HCT116 (cell line): ENCODE measurements around the gene ANKRD6. TPM values are rescaled to one million over a fixed set of nuclear protein-coding genes. Genes with fewer than 3 reads are reported as not detected.

Experiments used
- ATAC-seq: fragments of 200-7000 bp; cut with Tn5 transposase; 2 replicates; pipeline ENCODE4 v1.9.1; 2020; ENCODE audit warnings: mild to moderate bottlenecking, moderate library complexity
- BruUV-seq: library from RNA; stranded (reverse); fragments of 400-500 nt; replicated peaks from 2 replicates; lab custom pipeline; 2021; lab: Mats Ljungman, UMichigan
- CTCF ChIA-PET: fragments of 300-600 bp; sonication (Branson Sonifier 250); formaldehyde crosslinking; loops from one replicate; lab custom pipeline; 2021; ENCODE audit warnings: antibody characterized with exemption; lab: Charles Lee
- POLR2A ChIA-PET: fragments of 300-600, 350-600 bp; sonication (Branson Sonifier 250); formaldehyde crosslinking; loops from one replicate; lab custom pipeline; 2021; ENCODE audit warnings: antibody characterized with exemption; lab: Charles Lee
- RAD21 ChIA-PET, 2 experiments: fragments of 300-600 bp; sonication (Branson Sonifier 250); formaldehyde crosslinking; loops; one replicate each; lab custom pipeline; 2023; ENCODE audit warnings: low total read pairs in 2 of 2; ENCODE audit not compliant: uncharacterized antibody in 2 of 2, unreplicated experiment in 2 of 2, low non-redundant PET in 1 of 2; lab: Charles Lee
- DNase-seq: peaks from one replicate; pipeline ENCODE4 v3.0.0-alpha.2; 2010; ENCODE audit warnings: low read depth, low spot score
- H2AFZ ChIP-seq: fragments of 200-600 bp; shearing (Covaris generic), sonication (generic); 2 replicates; pipeline ENCODE4 v1.6.1; 2017; ENCODE audit warnings: low read depth, mixed run types, mixed read lengths, antibody characterized with exemption, low read length; ENCODE audit not compliant: poor library complexity, severe bottlenecking
- H3K27ac ChIP-seq: 2 replicates; pipeline ENCODE4 v1.5.1; 2012; ENCODE audit warnings: low read depth, low read length
- H3K27me3 ChIP-seq: fragments of 200-600 bp; sonication (generic); 2 replicates; pipeline ENCODE4 v1.6.1; 2016; ENCODE audit warnings: mixed run types, low read length, mixed read lengths; ENCODE audit not compliant: insufficient read depth
- H3K36me3 ChIP-seq, 2 experiments: fragments of 200-500 bp in 1 of 2; fragments of 200-600 bp in 1 of 2; sonication (Bioruptor generic) in 1 of 2; sonication (generic) in 1 of 2; 2 replicates each; pipeline versions ENCODE4 v1.5.1 to v1.6.1; 2014 to 2016; ENCODE audit warnings: low read length in 2 of 2, inconsistent platforms in 1 of 2, mixed read lengths in 1 of 2, mixed run types in 1 of 2; ENCODE audit not compliant: insufficient read depth in 2 of 2, control insufficient read depth in 1 of 2
- H3K4me1 ChIP-seq, 2 experiments: fragments of 200-600 bp in 1 of 2; sonication (generic) in 1 of 2; 2 replicates each; pipeline versions ENCODE4 v1.5.1 to v1.6.1; 2012 to 2017; ENCODE audit warnings: low read length in 2 of 2, inconsistent platforms in 1 of 2, mild to moderate bottlenecking in 1 of 2, mixed read lengths in 1 of 2, mixed run types in 1 of 2, moderate library complexity in 1 of 2; ENCODE audit not compliant: insufficient read depth in 2 of 2, control insufficient read depth in 1 of 2
- H3K4me2 ChIP-seq: fragments of 200-600 bp; sonication (generic); 2 replicates; pipeline ENCODE4 v1.6.1; 2017; ENCODE audit warnings: mixed run types, low read length, mixed read lengths
- H3K4me3 ChIP-seq, 2 experiments: fragments of 200-600 bp in 1 of 2; sonication (generic) in 1 of 2; replicated peaks in 1 of 2; 2 replicates each; pipeline ENCODE4 v1.5.1; 2011 to 2016; ENCODE audit warnings: low read length in 2 of 2, control low read depth in 1 of 2, low read depth in 1 of 2, mild to moderate bottlenecking in 1 of 2, mixed read lengths in 1 of 2, mixed run types in 1 of 2
- H3K79me2 ChIP-seq: fragments of 200-600 bp; sonication (generic); 2 replicates; pipeline ENCODE4 v1.6.1; 2017; ENCODE audit warnings: mild to moderate bottlenecking, mixed run types, low read length, moderate library complexity, mixed read lengths; ENCODE audit not compliant: insufficient read depth
- H3K9ac ChIP-seq: fragments of 200-600 bp; sonication (generic); 2 replicates; pipeline ENCODE4 v1.6.1; 2016; ENCODE audit warnings: low read length, mixed read lengths
- H3K9me2 ChIP-seq: fragments of 200-600 bp; sonication (generic), shearing (Covaris generic); 2 replicates; pipeline ENCODE4 v1.6.1; 2017; ENCODE audit warnings: mixed run types, mild to moderate bottlenecking, moderate library complexity; ENCODE audit not compliant: insufficient read depth
- H3K9me3 ChIP-seq, 2 experiments: fragments of 200-500 bp in 1 of 2; fragments of 200-600 bp in 1 of 2; sonication (Bioruptor generic) in 1 of 2; sonication (generic) in 1 of 2; 2 replicates each; pipeline ENCODE4 v1.6.1; 2014 to 2017; ENCODE audit warnings: low read length in 2 of 2, mixed read lengths in 2 of 2, inconsistent platforms in 1 of 2, low read depth in 1 of 2, mild to moderate bottlenecking in 1 of 2, mixed run types in 1 of 2, moderate library complexity in 1 of 2; ENCODE audit not compliant: control insufficient read depth in 1 of 2, insufficient read depth in 1 of 2
- H4K20me1 ChIP-seq: fragments of 200-600 bp; sonication (generic), shearing (Covaris generic); 2 replicates; pipeline ENCODE4 v1.6.1; 2017; ENCODE audit warnings: mixed run types, mild to moderate bottlenecking, moderate library complexity; ENCODE audit not compliant: insufficient read depth
- CBX3 ChIP-seq: IDR thresholded peaks from 2 replicates; pipeline ENCODE4 v1.6.1; 2012; ENCODE audit warnings: low read depth
- CEBPB ChIP-seq: IDR thresholded peaks from 2 replicates; pipeline ENCODE4 v1.6.1; 2012; ENCODE audit warnings: low read depth
- EGR1 ChIP-seq: IDR thresholded peaks from 2 replicates; pipeline ENCODE4 v1.6.1; 2012; ENCODE audit warnings: low read depth
- EZH2 ChIP-seq: fragments of 200-600 bp; sonication (generic); IDR thresholded peaks from 2 replicates; pipeline ENCODE4 v1.6.1; 2017; ENCODE audit warnings: antibody characterized with exemption, mixed run types
- JUND ChIP-seq: IDR thresholded peaks from 2 replicates; pipeline ENCODE4 v1.6.1; 2012
- POLR2A ChIP-seq: IDR thresholded peaks from 2 replicates; pipeline ENCODE4 v1.7.0; 2011; ENCODE audit warnings: borderline replicate concordance; ENCODE audit not compliant: insufficient read depth, insufficient read length; ENCODE audit errors: extremely low read depth
- POLR2AphosphoS5 ChIP-seq: IDR thresholded peaks from 2 replicates; pipeline ENCODE4 v1.6.1; 2011; ENCODE audit warnings: mild to moderate bottlenecking, low read depth, low read length, moderate library complexity
- SIN3A ChIP-seq: IDR thresholded peaks from 2 replicates; pipeline ENCODE4 v1.6.1; 2012; ENCODE audit warnings: low read depth
- TCF7L2 ChIP-seq: IDR thresholded peaks from 2 replicates; pipeline ENCODE4 v1.7.0; 2011; ENCODE audit warnings: borderline replicate concordance, inconsistent platforms; ENCODE audit not compliant: insufficient read depth, insufficient read length; ENCODE audit errors: extremely low read depth
- YY1 ChIP-seq: IDR thresholded peaks from 2 replicates; pipeline ENCODE4 v1.6.1; 2011; ENCODE audit warnings: low read length, low read depth, moderate library complexity, mild to moderate bottlenecking; ENCODE audit not compliant: insufficient replicate concordance; ENCODE audit errors: extremely low read depth
- ZBTB33 ChIP-seq: IDR thresholded peaks from 2 replicates; pipeline ENCODE4 v1.6.1; 2011; ENCODE audit warnings: mild to moderate bottlenecking, low read length, moderate library complexity; ENCODE audit not compliant: insufficient replicate concordance; ENCODE audit errors: extremely low read depth
- ZFX ChIP-seq: fragments of 450-650 bp; IDR thresholded peaks from 2 replicates; pipeline ENCODE4 v1.6.1; 2017
- ZNF274 ChIP-seq: fragments of 200-500 bp; sonication (Bioruptor generic); IDR thresholded peaks from 2 replicates; pipeline ENCODE4 v1.6.1; 2014; ENCODE audit warnings: mild to moderate bottlenecking, low read depth, low read length, inconsistent platforms
- intact Hi-C: fragments of 100-400 bp; cut with micrococcal nuclease; formaldehyde crosslinking; loops from 2 replicates; pipeline ENCODE4 v1.10.0; 2022
- total RNA-seq: library from RNA; stranded (reverse); gene quantifications from one replicate; pipeline ENCODE4 v1.2.1, GENCODE V29; 2021; ENCODE audit not compliant: unreplicated experiment
- TF ChIP-seq, protein P1 (sequence below): IDR thresholded peaks from 2 replicates; pipeline ENCODE4 v1.6.1; 2012
- TF ChIP-seq, protein P2 (sequence below): IDR thresholded peaks from 2 replicates; pipeline ENCODE4 v1.6.1; 2012
- TF ChIP-seq, protein P3 (sequence below), 3 experiments: fragments of 200-600 bp in 1 of 3; sonication (generic) in 1 of 3; IDR thresholded peaks in 2 of 3; conservative IDR thresholded peaks in 1 of 3; 2 replicates each; pipeline ENCODE4 v1.5.1; 2012 to 2017; ENCODE audit warnings: low read depth in 2 of 3, low read length in 2 of 3, antibody characterized with exemption in 1 of 3, borderline replicate concordance in 1 of 3, control low read depth in 1 of 3, mild to moderate bottlenecking in 1 of 3, mixed read lengths in 1 of 3, mixed run types in 1 of 3, moderate library complexity in 1 of 3; ENCODE audit not compliant: insufficient read depth in 1 of 3

ANKRD6 gene
- total RNA-seq, 1 experiment from 2014 or later: 9.9 TPM

GRCh38 chr6:89566008-89566800 lies 133.3 kb downstream of the ANKRD6 start:
- no peak overlapping the region for H3K27ac ChIP-seq
- ATAC-seq: no peak
- RAD21 ChIA-PET: no interaction called here
- peaks cover 9% of the 10 kb centered on the region; the same call in 1 of the 2 replicates for H3K27me3 ChIP-seq
- H3K4me2 ChIP-seq: no peak overlapping the region
- CTCF ChIA-PET: no interaction called here
- no TSS peak for BruUV-seq
- no peaks in the 10 kb centered on the region for H3K36me3 ChIP-seq
- H3K4me1 ChIP-seq: no peaks in the 10 kb centered on the region
- no peaks in the 10 kb centered on the region for H3K9me2 ChIP-seq
- H4K20me1 ChIP-seq: no peaks in the 10 kb centered on the region
- H3K4me3 ChIP-seq: no peak overlapping the region
- TF ChIP-seq TCF7L2: no peak
- TF ChIP-seq, protein P1, sequence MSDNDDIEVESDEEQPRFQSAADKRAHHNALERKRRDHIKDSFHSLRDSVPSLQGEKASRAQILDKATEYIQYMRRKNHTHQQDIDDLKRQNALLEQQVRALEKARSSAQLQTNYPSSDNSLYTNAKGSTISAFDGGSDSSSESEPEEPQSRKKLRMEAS: no peak
- TF ChIP-seq CEBPB: no peak
- TF ChIP-seq, protein P2, sequence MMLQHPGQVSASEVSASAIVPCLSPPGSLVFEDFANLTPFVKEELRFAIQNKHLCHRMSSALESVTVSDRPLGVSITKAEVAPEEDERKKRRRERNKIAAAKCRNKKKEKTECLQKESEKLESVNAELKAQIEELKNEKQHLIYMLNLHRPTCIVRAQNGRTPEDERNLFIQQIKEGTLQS: no peak
- TF ChIP-seq, protein P3, sequence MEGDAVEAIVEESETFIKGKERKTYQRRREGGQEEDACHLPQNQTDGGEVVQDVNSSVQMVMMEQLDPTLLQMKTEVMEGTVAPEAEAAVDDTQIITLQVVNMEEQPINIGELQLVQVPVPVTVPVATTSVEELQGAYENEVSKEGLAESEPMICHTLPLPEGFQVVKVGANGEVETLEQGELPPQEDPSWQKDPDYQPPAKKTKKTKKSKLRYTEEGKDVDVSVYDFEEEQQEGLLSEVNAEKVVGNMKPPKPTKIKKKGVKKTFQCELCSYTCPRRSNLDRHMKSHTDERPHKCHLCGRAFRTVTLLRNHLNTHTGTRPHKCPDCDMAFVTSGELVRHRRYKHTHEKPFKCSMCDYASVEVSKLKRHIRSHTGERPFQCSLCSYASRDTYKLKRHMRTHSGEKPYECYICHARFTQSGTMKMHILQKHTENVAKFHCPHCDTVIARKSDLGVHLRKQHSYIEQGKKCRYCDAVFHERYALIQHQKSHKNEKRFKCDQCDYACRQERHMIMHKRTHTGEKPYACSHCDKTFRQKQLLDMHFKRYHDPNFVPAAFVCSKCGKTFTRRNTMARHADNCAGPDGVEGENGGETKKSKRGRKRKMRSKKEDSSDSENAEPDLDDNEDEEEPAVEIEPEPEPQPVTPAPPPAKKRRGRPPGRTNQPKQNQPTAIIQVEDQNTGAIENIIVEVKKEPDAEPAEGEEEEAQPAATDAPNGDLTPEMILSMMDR (IDR thresholded peaks at IDR 0.05 in 2 of 3, conservative IDR thresholded peaks at IDR 0.05 in 1 of 3; ENCODE audit: borderline replicate concordance in 1 of 3, insufficient read depth in 1 of 3, low read depth in 2 of 3, low read length in 2 of 3): no peak
- no peak for TF ChIP-seq JUND
- no peak for TF ChIP-seq YY1
- TF ChIP-seq EGR1: no peak
- TF ChIP-seq POLR2AphosphoS5: no peak
- no peak for TF ChIP-seq ZNF274
- TF ChIP-seq CBX3: no peak
- no peak for TF ChIP-seq ZBTB33
- TF ChIP-seq EZH2: no peak
- no peak for TF ChIP-seq SIN3A
- no peak for TF ChIP-seq POLR2A
- TF ChIP-seq ZFX: no peak
- intact Hi-C loops: no loop called here
- H3K9ac ChIP-seq: no peak overlapping the region
- POLR2A ChIA-PET: no interaction called here
- no peak for DNase-seq
- no peaks in the 10 kb centered on the region for H3K79me2 ChIP-seq
- no peaks in the 10 kb centered on the region for H3K9me3 ChIP-seq
- H2AFZ ChIP-seq: no peak overlapping the region
